Endothelial cell of umbilical vein (primary cell): ENCODE measurements around the gene CD226. TPM values are rescaled to one million over a fixed set of nuclear protein-coding genes. Genes with fewer than 3 reads are reported as not detected.

ENCODE experiments used
- BruUV-seq: library from RNA; stranded (reverse); fragments of 400-500 nt; replicated peaks from 2 replicates; lab custom pipeline; 2021; lab: Mats Ljungman, UMichigan
- CTCF ChIA-PET: fragments of 300-600, 350-600 bp; sonication (Branson Sonifier 250); formaldehyde crosslinking; loops from one replicate; lab custom pipeline; 2021; ENCODE audit warnings: antibody characterized with exemption, inconsistent platforms; lab: Charles Lee
- POLR2A ChIA-PET: fragments of 300-600, 350-600 bp; sonication (Branson Sonifier 250); formaldehyde crosslinking; loops from one replicate; lab custom pipeline; 2021; ENCODE audit warnings: antibody characterized with exemption, inconsistent platforms; lab: Charles Lee
- DNase-seq: peaks from one replicate; pipeline ENCODE4 v3.0.0-alpha.2; 2011; ENCODE audit warnings: low read depth, low spot score
- FAIRE-seq: peaks from 2 replicates; lab custom pipeline; 2011; peaks lifted over from hg19 to GRCh38; lab: Jason Lieb, UNC
- H2AFZ ChIP-seq: 2 replicates; pipeline ENCODE4 v1.6.0; 2012; ENCODE audit warnings: low read depth, low read length, control low read depth, inconsistent platforms
- H3K27ac ChIP-seq: 2 replicates; pipeline ENCODE4 v1.5.1; 2011; ENCODE audit warnings: low read depth, mild to moderate bottlenecking, control low read depth, low read length, moderate library complexity; ENCODE audit not compliant: insufficient read depth
- H3K27me3 ChIP-seq, 2 experiments: 2 replicates each; pipeline versions ENCODE4 v1.6.0 to v1.6.1; 2011; ENCODE audit warnings: low read length in 2 of 2, mixed read lengths in 1 of 2; ENCODE audit not compliant: control insufficient read depth in 2 of 2, insufficient read depth in 2 of 2
- H3K36me3 ChIP-seq, 2 experiments: 2 replicates in 1 of 2; 3 replicates in 1 of 2; pipeline ENCODE4 v1.5.1; 2011; ENCODE audit warnings: low read length in 2 of 2, mild to moderate bottlenecking in 1 of 2, moderate library complexity in 1 of 2; ENCODE audit not compliant: control insufficient read depth in 2 of 2, insufficient read depth in 2 of 2; ENCODE audit errors: extremely low read depth in 1 of 2
- H3K4me1 ChIP-seq: 3 replicates; pipeline ENCODE4 v1.5.1; 2011; ENCODE audit warnings: mild to moderate bottlenecking, low read length; ENCODE audit not compliant: control insufficient read depth, insufficient read depth; ENCODE audit errors: extremely low read depth
- H3K4me2 ChIP-seq: 2 replicates; pipeline ENCODE4 v1.6.1; 2011; ENCODE audit warnings: low read length, control low read depth, mixed read lengths; ENCODE audit not compliant: insufficient read depth
- H3K4me3 ChIP-seq, 3 experiments: fragments of 200-600 bp in 1 of 3; sonication (generic), shearing (Covaris generic) in 1 of 3; replicated peaks in 1 of 3; 2 replicates each; pipeline ENCODE4 v1.5.1; 2011 to 2016; ENCODE audit warnings: control low read depth in 3 of 3, low read length in 3 of 3, mild to moderate bottlenecking in 2 of 3, inconsistent platforms in 1 of 3, low read depth in 1 of 3, moderate library complexity in 1 of 3; ENCODE audit not compliant: insufficient read depth in 1 of 3
- H3K79me2 ChIP-seq: 2 replicates; pipeline ENCODE4 v1.6.0; 2012; ENCODE audit warnings: low read length, inconsistent platforms; ENCODE audit not compliant: control insufficient read depth, insufficient read depth
- H3K9ac ChIP-seq: replicated peaks from 2 replicates; pipeline ENCODE3; 2011; ENCODE audit warnings: low read length, control low read depth; ENCODE audit not compliant: insufficient read depth; ENCODE audit errors: extremely low read depth
- H3K9me1 ChIP-seq: replicated peaks from 3 replicates; pipeline ENCODE4 v1.6.0; 2011; ENCODE audit warnings: mild to moderate bottlenecking, low read length; ENCODE audit not compliant: control insufficient read depth, insufficient read depth; ENCODE audit errors: extremely low read depth
- H3K9me3 ChIP-seq: replicated peaks from 2 replicates; pipeline ENCODE4 v1.5.1; 2012; ENCODE audit warnings: low read length, inconsistent platforms; ENCODE audit not compliant: control insufficient read depth, insufficient read depth
- H4K20me1 ChIP-seq: replicated peaks from 2 replicates; pipeline ENCODE3; 2011; ENCODE audit warnings: mild to moderate bottlenecking, low read length; ENCODE audit not compliant: control insufficient read depth, insufficient read depth; ENCODE audit errors: extremely low read depth
- FOS ChIP-seq: IDR thresholded peaks from 2 replicates; pipeline ENCODE4 v1.6.1; 2011; ENCODE audit warnings: mild to moderate bottlenecking, low read length, moderate library complexity, borderline replicate concordance; ENCODE audit not compliant: insufficient read depth
- GATA2 ChIP-seq: IDR thresholded peaks from 2 replicates; pipeline ENCODE4 v1.7.0; 2011; ENCODE audit warnings: low read depth, mild to moderate bottlenecking, moderate library complexity, mixed read lengths, low read length; ENCODE audit not compliant: insufficient read length, insufficient read depth
- JUN ChIP-seq: IDR thresholded peaks from 2 replicates; pipeline ENCODE4 v1.6.1; 2011; ENCODE audit warnings: borderline replicate concordance, low read depth; ENCODE audit not compliant: insufficient read length, insufficient read depth
- MYC ChIP-seq: IDR thresholded peaks from one replicate; pipeline ENCODE4 v1.6.1; 2011; ENCODE audit warnings: mild to moderate bottlenecking, low read depth, low read length
- POLR2A ChIP-seq: IDR thresholded peaks from 2 replicates; pipeline ENCODE4 v1.6.1; 2012; ENCODE audit warnings: low read depth, mild to moderate bottlenecking, control low read depth, low read length
- dilution Hi-C: fragments of 300-500 bp; cut with MboI; formaldehyde crosslinking; loops from one replicate; pipeline ENCODE4 v1.15.0; 2019; ENCODE audit warnings: low sequenced_read_pairs; ENCODE audit not compliant: extremely low pct_ligation_motif_present
- intact Hi-C: fragments of 100-400 bp; cut with micrococcal nuclease; formaldehyde crosslinking; loops from one replicate; pipeline ENCODE4 v1.10.0; 2022
- polyA plus RNA-seq, 4 experiments: library from polyadenylated mRNA; depleted of rRNA in 3 of 4; stranded (reverse) in 3 of 4; unstranded in 1 of 4; fragments of >200 nt; gene quantifications; 2 replicates each; pipeline versions ENCODE4 v1.2.1 to v1.2.3, GENCODE V29; 2011 to 2012; ENCODE audit warnings: missing spikeins in 1 of 4
- total RNA-seq: library from RNA; stranded (reverse); gene quantifications from 2 replicates; pipeline ENCODE4 v1.2.3, GENCODE V29; 2021
- TF ChIP-seq, protein P1 (sequence below): IDR thresholded peaks from 2 replicates; pipeline ENCODE4 v1.6.1; 2011; ENCODE audit not compliant: insufficient read depth, insufficient read length
- TF ChIP-seq, protein P2 (sequence below), 2 donors: IDR thresholded peaks; 1 replicate in 1 of 2; 2 replicates in 1 of 2; pipeline ENCODE4 v1.5.1; 2011; ENCODE audit warnings: low read length in 2 of 2, mild to moderate bottlenecking in 2 of 2, moderate library complexity in 2 of 2, control low read depth in 1 of 2, inconsistent platforms in 1 of 2, low read depth in 1 of 2; ENCODE audit not compliant: insufficient read depth in 1 of 2; ENCODE audit errors: extremely low read depth in 1 of 2

Gene CD226
- total and polyA plus RNA-seq, 2 donors (not counting 3 experiments of a cell fraction or from before 2014, with no cell fraction given) = 0.20 TPM; not detected in 1

DNA sequence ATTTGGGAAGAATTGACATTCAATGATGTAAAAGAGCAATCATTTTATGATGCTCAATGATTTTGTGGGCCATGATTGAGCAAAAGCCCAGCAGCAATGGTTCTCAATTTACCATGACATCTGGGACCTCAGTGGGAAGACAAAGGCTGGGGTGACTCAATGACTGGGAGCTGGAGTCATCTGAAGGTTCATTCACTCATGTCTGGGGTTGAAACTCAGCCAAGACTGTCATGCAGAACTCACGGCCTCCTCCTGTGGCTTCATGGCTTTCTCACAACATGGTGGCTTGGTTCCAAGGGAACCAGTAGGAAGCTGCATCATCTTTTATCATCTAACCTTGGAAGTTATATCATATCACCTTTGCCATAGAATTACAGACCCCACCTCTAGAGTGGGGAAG, 45.1 kb upstream of the CD226 start:
- Histone ChIP-seq H3K9me3 (no peaks in the 10 kb centered on the region), H2AFZ (no peak overlapping the region), H3K4me1 (no peaks in the 10 kb centered on the region), H3K27me3 (no peaks in the 10 kb centered on the region), H3K27ac (no peak overlapping the region), H3K9ac (no peak overlapping the region), H3K9me1 (no peaks in the 10 kb centered on the region), H3K4me2 (no peak overlapping the region), H3K79me2 (no peaks in the 10 kb centered on the region), H3K36me3 (no peaks in the 10 kb centered on the region), H3K4me3 (no peak overlapping the region), H4K20me1 (no peaks in the 10 kb centered on the region)
- dilution Hi-C loops (no loop called here), intact Hi-C loops (no loop called here)
- FAIRE-seq (no peak), DNase-seq (no peak)
- ChIA-PET POLR2A (no interaction called here), CTCF (no interaction called here)
- TF ChIP-seq FOS = peak; percentile 34
- no peak for TF ChIP-seq MYC
- TF ChIP-seq, protein P1, sequence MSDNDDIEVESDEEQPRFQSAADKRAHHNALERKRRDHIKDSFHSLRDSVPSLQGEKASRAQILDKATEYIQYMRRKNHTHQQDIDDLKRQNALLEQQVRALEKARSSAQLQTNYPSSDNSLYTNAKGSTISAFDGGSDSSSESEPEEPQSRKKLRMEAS = no peak
- TF ChIP-seq, protein P2, sequence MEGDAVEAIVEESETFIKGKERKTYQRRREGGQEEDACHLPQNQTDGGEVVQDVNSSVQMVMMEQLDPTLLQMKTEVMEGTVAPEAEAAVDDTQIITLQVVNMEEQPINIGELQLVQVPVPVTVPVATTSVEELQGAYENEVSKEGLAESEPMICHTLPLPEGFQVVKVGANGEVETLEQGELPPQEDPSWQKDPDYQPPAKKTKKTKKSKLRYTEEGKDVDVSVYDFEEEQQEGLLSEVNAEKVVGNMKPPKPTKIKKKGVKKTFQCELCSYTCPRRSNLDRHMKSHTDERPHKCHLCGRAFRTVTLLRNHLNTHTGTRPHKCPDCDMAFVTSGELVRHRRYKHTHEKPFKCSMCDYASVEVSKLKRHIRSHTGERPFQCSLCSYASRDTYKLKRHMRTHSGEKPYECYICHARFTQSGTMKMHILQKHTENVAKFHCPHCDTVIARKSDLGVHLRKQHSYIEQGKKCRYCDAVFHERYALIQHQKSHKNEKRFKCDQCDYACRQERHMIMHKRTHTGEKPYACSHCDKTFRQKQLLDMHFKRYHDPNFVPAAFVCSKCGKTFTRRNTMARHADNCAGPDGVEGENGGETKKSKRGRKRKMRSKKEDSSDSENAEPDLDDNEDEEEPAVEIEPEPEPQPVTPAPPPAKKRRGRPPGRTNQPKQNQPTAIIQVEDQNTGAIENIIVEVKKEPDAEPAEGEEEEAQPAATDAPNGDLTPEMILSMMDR (IDR thresholded peaks at IDR 0.05; ENCODE audit: extremely low read depth in 1 of 2, insufficient read depth in 1 of 2, low read depth in 1 of 2, low read length in 2 of 2) = no peak
- TF ChIP-seq POLR2A = no peak
- TF ChIP-seq GATA2 = peak; percentile 29
- no peak for TF ChIP-seq JUN
- BruUV-seq = no TSS peak
